IMR-90 (cell line): Measurements from ENCODE around the gene BIRC5. TPM values are rescaled to one million over a fixed set of nuclear protein-coding genes. Genes with fewer than 3 reads are reported as not detected.

Experiments used
- ATAC-seq: fragments of 200-7000 bp; cut with Tn5 transposase; 2 replicates; pipeline ENCODE4 v1.9.1; 2020; ENCODE audit warnings: low read depth, mild to moderate bottlenecking, moderate library complexity
- BruUV-seq: library from RNA; stranded (reverse); fragments of 400-500 nt; replicated peaks from 2 replicates; lab custom pipeline; 2021; lab: Mats Ljungman, UMichigan
- CTCF ChIA-PET: fragments of 300-600 bp; formaldehyde crosslinking; extraction: SDS; loops from one replicate; lab custom pipeline; 2021; ENCODE audit warnings: antibody characterized with exemption; lab: Yijun Ruan, JAX
- POLR2A ChIA-PET: fragments of 300-600 bp; sonication (Branson Sonifier 250); formaldehyde crosslinking; loops from one replicate; lab custom pipeline; 2022; ENCODE audit warnings: antibody characterized with exemption; ENCODE audit not compliant: unreplicated experiment; lab: Charles Lee
- DNase-seq: peaks from one replicate; pipeline ENCODE4 v3.0.0; 2013
- H2AFZ ChIP-seq: replicated peaks from 2 replicates; pipeline ENCODE3; 2013; ENCODE audit warnings: low read length, mild to moderate bottlenecking; ENCODE audit not compliant: poor library complexity
- H2AK5ac ChIP-seq: 2 replicates; pipeline ENCODE4 v1.6.1; 2013; ENCODE audit warnings: low read depth, low read length, inconsistent platforms
- H2AK9ac ChIP-seq: replicated peaks from 2 replicates; pipeline ENCODE3; 2013; ENCODE audit warnings: mild to moderate bottlenecking, low read depth, low read length, moderate library complexity; ENCODE audit not compliant: poor library complexity
- H2BK120ac ChIP-seq: 2 replicates; pipeline ENCODE4 v1.6.1; 2013; ENCODE audit warnings: low read depth, low read length, inconsistent platforms
- H2BK15ac ChIP-seq: 3 replicates; pipeline ENCODE4 v1.6.1; 2013; ENCODE audit warnings: low read depth, low read length, inconsistent platforms
- H2BK20ac ChIP-seq: 2 replicates; pipeline ENCODE4 v1.6.1; 2013; ENCODE audit warnings: low read depth, mild to moderate bottlenecking, inconsistent platforms, low read length, moderate library complexity
- H2BK5ac ChIP-seq: 2 replicates; pipeline ENCODE4 v1.6.1; 2013; ENCODE audit warnings: mild to moderate bottlenecking, low read depth, low read length, inconsistent platforms; ENCODE audit not compliant: poor library complexity, severe bottlenecking
- H3K14ac ChIP-seq: replicated peaks from 2 replicates; pipeline ENCODE4 v1.6.1; 2013; ENCODE audit warnings: low read depth, low read length, inconsistent platforms
- H3K18ac ChIP-seq: 2 replicates; pipeline ENCODE4 v1.6.1; 2013; ENCODE audit warnings: low read depth, low read length, control low read depth
- H3K23ac ChIP-seq: 2 replicates; pipeline ENCODE4 v1.6.1; 2013; ENCODE audit warnings: low read depth, low read length, inconsistent platforms
- H3K27ac ChIP-seq: 2 replicates; pipeline ENCODE4 v1.5.1; 2013; ENCODE audit warnings: mild to moderate bottlenecking, control low read depth, low read length; ENCODE audit not compliant: insufficient read depth
- H3K27me3 ChIP-seq: 2 replicates; pipeline ENCODE4 v1.6.1; 2013; ENCODE audit warnings: low read length; ENCODE audit not compliant: control insufficient read depth, insufficient read depth
- H3K36me3 ChIP-seq: 2 replicates; pipeline ENCODE4 v1.6.1; 2013; ENCODE audit warnings: low read length, mixed read lengths; ENCODE audit not compliant: control insufficient read depth, insufficient read depth
- H3K4ac ChIP-seq: 2 replicates; pipeline ENCODE4 v1.6.1; 2013; ENCODE audit warnings: low read depth, low read length, inconsistent platforms
- H3K4me1 ChIP-seq: 2 replicates; pipeline ENCODE4 v1.6.1; 2013; ENCODE audit warnings: low read length, mixed read lengths; ENCODE audit not compliant: control insufficient read depth, insufficient read depth
- H3K4me2 ChIP-seq: 2 replicates; pipeline ENCODE4 v1.6.1; 2013; ENCODE audit warnings: low read depth, mild to moderate bottlenecking, control low read depth, low read length, moderate library complexity
- H3K4me3 ChIP-seq: 2 replicates; pipeline ENCODE4 v1.5.1; 2013; ENCODE audit warnings: low read depth, mild to moderate bottlenecking, control low read depth, low read length, moderate library complexity; ENCODE audit not compliant: insufficient read depth
- H3K56ac ChIP-seq: 2 replicates; pipeline ENCODE4 v1.6.1; 2013; ENCODE audit warnings: low read length, inconsistent platforms; ENCODE audit not compliant: insufficient read depth; ENCODE audit errors: extremely low read depth
- H3K79me1 ChIP-seq, 2 experiments: 2 replicates each; pipeline ENCODE4 v1.6.1; 2013; ENCODE audit warnings: low read length in 2 of 2, inconsistent platforms in 1 of 2, low read depth in 1 of 2
- H3K9ac ChIP-seq: 2 replicates; pipeline ENCODE4 v1.6.1; 2013; ENCODE audit warnings: low read depth, low read length, control low read depth
- H3K9me1 ChIP-seq: 2 replicates; pipeline ENCODE4 v1.6.1; 2013; ENCODE audit warnings: low read length, inconsistent platforms; ENCODE audit not compliant: insufficient read depth
- H3K9me3 ChIP-seq: 2 replicates; pipeline ENCODE4 v1.6.1; 2013; ENCODE audit warnings: low read length; ENCODE audit not compliant: control insufficient read depth, insufficient read depth
- H4K20me1 ChIP-seq: 2 replicates; pipeline ENCODE4 v1.6.1; 2013; ENCODE audit warnings: low read length, inconsistent platforms; ENCODE audit not compliant: insufficient read depth
- H4K5ac ChIP-seq: 2 replicates; pipeline ENCODE4 v1.6.1; 2013; ENCODE audit warnings: mild to moderate bottlenecking, low read depth, low read length, control low read depth
- H4K8ac ChIP-seq, 2 experiments: 2 replicates each; pipeline ENCODE4 v1.6.1; 2013; ENCODE audit warnings: low read depth in 2 of 2, low read length in 2 of 2, control low read depth in 1 of 2, inconsistent platforms in 1 of 2
- H4K91ac ChIP-seq: 2 replicates; pipeline ENCODE4 v1.6.1; 2013; ENCODE audit warnings: low read depth, low read length, inconsistent platforms; ENCODE audit not compliant: insufficient read depth
- MAFK ChIP-seq: IDR thresholded peaks from 2 replicates; pipeline ENCODE4 v1.6.1; 2012; ENCODE audit warnings: low read depth, low read length, improper control_type of control experiment
- POLR2A ChIP-seq: IDR thresholded peaks from 2 replicates; pipeline ENCODE4 v1.6.1; 2012; ENCODE audit warnings: mild to moderate bottlenecking, low read depth, low read length
- RCOR1 ChIP-seq: IDR thresholded peaks from 2 replicates; pipeline ENCODE4 v1.6.1; 2012; ENCODE audit warnings: mild to moderate bottlenecking, low read length, improper control_type of control experiment; ENCODE audit not compliant: insufficient replicate concordance
- WGBS, 2 experiments: methylation state at CpG; one replicate each; pipeline versions ENCODE4 v1.1.5 to v1.1.7; 2013; ENCODE audit warnings: missing lambda C conversion rate in 2 of 2; ENCODE audit not compliant: insufficient read length in 1 of 2; ENCODE audit errors: extremely low coverage in 2 of 2; 5-methylcytosine and 5-hydroxymethylcytosine counted together
- dilution Hi-C: fragments of 300-500 bp; cut with HindIII; formaldehyde crosslinking; loops from one replicate; pipeline ENCODE4 v1.14.3; 2018; ENCODE audit warnings: low sequenced_read_pairs; ENCODE audit not compliant: unreplicated experiment
- in situ Hi-C: fragments of 300-500 bp; cut with MboI; formaldehyde crosslinking; loops from 3 replicates; pipeline ENCODE4 v1.14.3; 2019; ENCODE audit warnings: low sequenced_read_pairs, inconsistent platforms, mixed read lengths
- intact Hi-C: fragments of 100-400 bp; cut with micrococcal nuclease; formaldehyde crosslinking; loops from 2 replicates; pipeline ENCODE4 v1.10.0; 2022
- polyA plus RNA-seq, 3 experiments: library from polyadenylated mRNA; depleted of rRNA; stranded (reverse); fragments of >200 nt; gene quantifications; 2 replicates each; pipeline ENCODE4 v1.2.3, GENCODE V29; 2012; ENCODE audit warnings: low replicate concordance in 1 of 3
- total RNA-seq: library from RNA; depleted of rRNA; stranded (reverse); fragments of >200 nt; gene quantifications from 2 replicates; pipeline ENCODE4 v1.2.3, GENCODE V29; 2012

Gene BIRC5
- total and polyA plus RNA-seq, 2 of the 4 experiments (the other 2 are of a cell fraction) = 16.6 to 52.7 TPM

GRCh38 chr17:78238823-78239488 lies 24.9 kb downstream of the BIRC5 start:
- H3K23ac ChIP-seq = no peak overlapping the region
- no peak overlapping the region for H3K9ac ChIP-seq
- no peak overlapping the region for H2AK9ac ChIP-seq
- no peaks in the 10 kb centered on the region for H4K20me1 ChIP-seq
- no peaks in the 10 kb centered on the region for H3K9me1 ChIP-seq
- no peak overlapping the region for H3K4ac ChIP-seq
- intact Hi-C loops (no loop called here), dilution Hi-C loops (no loop called here), in situ Hi-C loops (no loop called here)
- CTCF ChIA-PET = interaction anchor here (0.7 kb wide), 1 partner anchor 12 kb away, joined by 3 read pairs; no protein-coding TSS in a partner anchor
- ATAC-seq (no peak), DNase-seq (no peak)
- no peak overlapping the region for H3K27ac ChIP-seq
- WGBS, 2 experiments = 80% methylated on average over 15 of the region's 20 CpGs; no CpG with 5 or more reads in 1 of the 2 experiments
- H2BK20ac ChIP-seq = no peak overlapping the region
- no peaks in the 10 kb centered on the region for H3K36me3 ChIP-seq
- H3K14ac ChIP-seq = no peak overlapping the region
- no peak overlapping the region for H4K5ac ChIP-seq
- no peak overlapping the region for H3K4me3 ChIP-seq
- H2BK5ac ChIP-seq = no peak overlapping the region
- no peak overlapping the region for H2BK120ac ChIP-seq
- no peak overlapping the region for H3K4me2 ChIP-seq
- peaks cover 22% of the 10 kb centered on the region for H3K27me3 ChIP-seq
- no peak overlapping the region for H3K56ac ChIP-seq
- H2AFZ ChIP-seq = no peak overlapping the region
- H4K8ac ChIP-seq = no peak overlapping the region
- H3K79me1 ChIP-seq = no peaks in the 10 kb centered on the region
- peaks cover 2% of the 10 kb centered on the region; the same call in 1 of the 2 replicates for H3K4me1 ChIP-seq
- no peak overlapping the region for H2AK5ac ChIP-seq
- H2BK15ac ChIP-seq = no peak overlapping the region
- no TSS peak for BruUV-seq
- H3K9me3 ChIP-seq = no peaks in the 10 kb centered on the region
- POLR2A ChIA-PET = no interaction called here
- H4K91ac ChIP-seq = no peak overlapping the region
- TF ChIP-seq MAFK = no peak
- no peak for TF ChIP-seq RCOR1
- no peak for TF ChIP-seq POLR2A
- H3K18ac ChIP-seq = no peak overlapping the region
